Mucosa of descending colon (tissue), 3 donors: ENCODE measurements around the gene PHC2. TPM values are rescaled to one million over a fixed set of nuclear protein-coding genes. Genes with fewer than 3 reads are reported as not detected.

Experiments
- ATAC-seq: fragments of 200-7000 bp; cut with Tn5 transposase; one replicate; pipeline ENCODE4 v1.9.1; 2020; ENCODE audit warnings: mild to moderate bottlenecking, moderate library complexity
- DNase-seq, 3 donors: peaks; one replicate each; pipeline ENCODE4 v3.0.0-alpha.2; 2020
- H3K36me3 ChIP-seq: fragments of 200-600 bp; one replicate; pipeline ENCODE4 v1.8.0; 2021; ENCODE audit warnings: low read depth, mild to moderate bottlenecking
- H3K4me1 ChIP-seq: fragments of 200-600 bp; one replicate; pipeline ENCODE4 v1.8.0; 2021; ENCODE audit warnings: low read depth, mild to moderate bottlenecking
- H3K4me3 ChIP-seq: fragments of 200-600 bp; one replicate; pipeline ENCODE4 v1.8.0; 2021; ENCODE audit warnings: mild to moderate bottlenecking
- H3K9me3 ChIP-seq: fragments of 200-600 bp; one replicate; pipeline ENCODE4 v1.8.0; 2021; ENCODE audit warnings: mild to moderate bottlenecking
- CTCF ChIP-seq: fragments of 200-600 bp; IDR thresholded peaks from one replicate; pipeline ENCODE4 v1.8.0; 2022; ENCODE audit warnings: antibody characterized with exemption, mild to moderate bottlenecking
- intact Hi-C, 2 donors: fragments of 100-400 bp; cut with DNase I in 1 of 2; cut with micrococcal nuclease in 1 of 2; formaldehyde crosslinking; loops; one replicate each; pipeline versions ENCODE4 v1.11.0 to v1.11.1; 2022; cut with DNase I, micrococcal nuclease
- total RNA-seq, 3 donors: library from RNA; stranded (reverse); fragmentation: NEBNext Ultra II Directional in 2 of 3; extraction: Animal tissue kit (Norgen Biotek cat#: 25700) in 2 of 3; gene quantifications; one replicate each; pipeline versions ENCODE4 v1.2.1 to v1.2.4, GENCODE V29; 2021 to 2023
- donor health status: DM: no; HTN: no; CAD: no; lungs with moderate emphysema.
- donor health status: DM: no; HTN: no; CAD: no.
- donor health status: DM: no; HTN: yes; CAD: no.

PHC2 gene
- total RNA-seq, 3 donors from 2014 or later = 49.5 to 99.0 (median 60.5) TPM

- TF ChIP-seq CTCF = no peak
- DNase-seq (peak in 1 of 3 donors; percentile 36), ATAC-seq (no peak)
- Histone ChIP-seq H3K36me3 (peaks cover 20% of the 10 kb centered on the region), H3K4me3 (no peak overlapping the region), H3K4me1 (peaks cover 13% of the 10 kb centered on the region), H3K9me3 (no peaks in the 10 kb centered on the region)
- intact Hi-C loops = no loop called here
Measured at GRCh38 chr1:33331444-33332356, 99.2 kb downstream of the PHC2 start.

GRCh38 chr1:33330906-33331305 lies 100.0 kb downstream of the PHC2 start:
- no peak for TF ChIP-seq CTCF
- no peak overlapping the region for H3K4me3 ChIP-seq
- H3K36me3 ChIP-seq = peaks cover 20% of the 10 kb centered on the region
- ATAC-seq (no peak), DNase-seq (no peak)
- intact Hi-C loops = no loop called here
- peaks cover 8% of the 10 kb centered on the region for H3K4me1 ChIP-seq
- H3K9me3 ChIP-seq = no peaks in the 10 kb centered on the region

GRCh38 chr1:33330361-33330890 lies 100.5 kb downstream of the PHC2 start:
- DNase-seq = no peak
- intact Hi-C loops = no loop called here
- no peak for ATAC-seq
- Histone ChIP-seq H3K4me1 (peaks cover 8% of the 10 kb centered on the region), H3K36me3 (peaks cover 21% of the 10 kb centered on the region), H3K9me3 (no peaks in the 10 kb centered on the region), H3K4me3 (no peak overlapping the region)
- no peak for TF ChIP-seq CTCF

- no peak overlapping the region for H3K4me3 ChIP-seq
- peaks cover 8% of the 10 kb centered on the region for H3K4me1 ChIP-seq
- DNase-seq (no peak), ATAC-seq (no peak)
- H3K36me3 ChIP-seq = peaks cover 27% of the 10 kb centered on the region
- intact Hi-C loops = no loop called here
- no peaks in the 10 kb centered on the region for H3K9me3 ChIP-seq
- TF ChIP-seq CTCF = no peak
Measured at GRCh38 chr1:33329600-33330305, 101.1 kb downstream of the PHC2 start.

GRCh38 chr1:33328817-33329216 lies 102.1 kb downstream of the PHC2 start:
- Histone ChIP-seq H3K4me1 (peaks cover 1% of the 10 kb centered on the region), H3K36me3 (peaks cover 31% of the 10 kb centered on the region), H3K4me3 (no peak overlapping the region), H3K9me3 (no peaks in the 10 kb centered on the region)
- intact Hi-C loops = no loop called here
- no peak for TF ChIP-seq CTCF
- ATAC-seq (no peak), DNase-seq (no peak)
